H1 (cell line): ENCODE data around the gene CALM3. TPM values are rescaled to one million over a fixed set of nuclear protein-coding genes. Genes with fewer than 3 reads are reported as not detected.

Experiments
- CTCF ChIA-PET: fragments of 300-600 bp; sonication (Branson Sonifier 250); formaldehyde crosslinking; loops from one replicate; lab custom pipeline; 2021; ENCODE audit not compliant: partially characterized antibody; lab: Charles Lee
- POLR2A ChIA-PET: fragments of 300-600 bp; sonication (Branson Sonifier 250); formaldehyde crosslinking; loops from one replicate; lab custom pipeline; 2021; ENCODE audit warnings: inconsistent platforms; ENCODE audit not compliant: partially characterized antibody; lab: Charles Lee
- DNase-seq, 2 experiments: peaks; one replicate each; pipeline versions ENCODE4 v3.0.0 to v3.0.0-alpha.2; 2010 to 2022; ENCODE audit warnings: low spot score in 2 of 2, low read depth in 1 of 2, mixed read lengths in 1 of 2
- FAIRE-seq: peaks from 2 replicates; lab custom pipeline; 2011; peaks lifted over from hg19 to GRCh38; lab: Jason Lieb, UNC
- H2AFZ ChIP-seq: 2 replicates; pipeline ENCODE4 v1.8.1; 2012; ENCODE audit warnings: low read length, inconsistent platforms
- H2AK5ac ChIP-seq: 2 replicates; pipeline ENCODE4 v1.6.1; 2013; ENCODE audit warnings: low read depth, low read length
- H2BK120ac ChIP-seq: replicated peaks from 2 replicates; pipeline ENCODE3; 2013; ENCODE audit warnings: low read depth, low read length, inconsistent platforms
- H2BK12ac ChIP-seq: 2 replicates; pipeline ENCODE4 v1.6.1; 2013; ENCODE audit warnings: low read depth, low read length
- H2BK15ac ChIP-seq: 2 replicates; pipeline ENCODE4 v1.6.1; 2013; ENCODE audit warnings: low read length
- H2BK20ac ChIP-seq: 2 replicates; pipeline ENCODE4 v1.6.1; 2013; ENCODE audit warnings: low read length
- H2BK5ac ChIP-seq: 2 replicates; pipeline ENCODE4 v1.6.1; 2013; ENCODE audit warnings: low read depth, low read length
- H3K14ac ChIP-seq: 2 replicates; pipeline ENCODE4 v1.6.1; 2013; ENCODE audit warnings: inconsistent platforms; ENCODE audit not compliant: insufficient read length
- H3K18ac ChIP-seq: 2 replicates; pipeline ENCODE4 v1.6.1; 2013; ENCODE audit warnings: low read length; ENCODE audit errors: extremely low read depth
- H3K23ac ChIP-seq: 2 replicates; pipeline ENCODE4 v1.6.1; 2013; ENCODE audit warnings: inconsistent platforms; ENCODE audit not compliant: insufficient read length
- H3K23me2 ChIP-seq: 2 replicates; pipeline ENCODE4 v1.6.1; 2013; ENCODE audit warnings: low read depth, low read length
- H3K27ac ChIP-seq: 2 replicates; pipeline ENCODE4 v1.6.1; 2011; ENCODE audit warnings: low read depth, low read length, inconsistent platforms
- H3K27me3 ChIP-seq, 4 experiments: replicated peaks in 1 of 4; 1 replicate in 1 of 4; 2 replicates in 3 of 4; pipeline versions ENCODE4 v1.6.1 to v1.8.1; 2011 to 2013; ENCODE audit warnings: low read length in 3 of 4, mild to moderate bottlenecking in 3 of 4, inconsistent platforms in 2 of 4, mixed read lengths in 2 of 4, moderate library complexity in 1 of 4; ENCODE audit not compliant: control insufficient read depth in 3 of 4, insufficient read depth in 3 of 4; ENCODE audit errors: extremely low read depth in 1 of 4
- H3K36me3 ChIP-seq, 4 experiments: 2 replicates each; pipeline versions ENCODE4 v1.6.1 to v1.8.1; 2011 to 2013; ENCODE audit warnings: mild to moderate bottlenecking in 4 of 4, low read length in 3 of 4, moderate library complexity in 2 of 4, control low read depth in 1 of 4, inconsistent platforms in 1 of 4; ENCODE audit not compliant: insufficient read depth in 4 of 4, control insufficient read depth in 2 of 4
- H3K4ac ChIP-seq: replicated peaks from 2 replicates; pipeline ENCODE3; 2013; ENCODE audit warnings: low read length, low read depth, mixed read lengths, inconsistent platforms; ENCODE audit not compliant: insufficient read length
- H3K4me1 ChIP-seq, 4 experiments: replicated peaks in 1 of 4; 1 replicate in 1 of 4; 2 replicates in 3 of 4; pipeline versions ENCODE4 v1.6.1 to v1.8.1; 2011 to 2013; ENCODE audit warnings: low read length in 3 of 4, inconsistent platforms in 2 of 4, mixed read lengths in 1 of 4; ENCODE audit not compliant: insufficient read depth in 4 of 4, control insufficient read depth in 3 of 4
- H3K4me2 ChIP-seq, 2 experiments: 2 replicates each; pipeline versions ENCODE4 v1.6.1 to v1.8.1; 2011 to 2013; ENCODE audit warnings: low read depth in 2 of 2, low read length in 2 of 2, control low read depth in 1 of 2, inconsistent platforms in 1 of 2, mild to moderate bottlenecking in 1 of 2; ENCODE audit not compliant: insufficient read depth in 1 of 2
- H3K4me3 ChIP-seq, 4 experiments: fragments of 200-600, 300-600 bp in 1 of 4; sonication (generic), shearing (Covaris generic), sonication (Bioruptor Twin) in 1 of 4; 2 replicates each; pipeline versions ENCODE4 v1.5.1 to v1.8.1; 2011 to 2016; ENCODE audit warnings: low read length in 4 of 4, low read depth in 3 of 4, control low read depth in 2 of 4, inconsistent platforms in 2 of 4, mild to moderate bottlenecking in 2 of 4, mixed read lengths in 1 of 4, moderate library complexity in 1 of 4; ENCODE audit not compliant: insufficient read depth in 2 of 4; ENCODE audit errors: extremely low read depth in 1 of 4
- H3K56ac ChIP-seq: replicated peaks from 2 replicates; pipeline ENCODE3; 2013; ENCODE audit warnings: low read depth, mild to moderate bottlenecking, mixed read lengths, low read length, inconsistent platforms; ENCODE audit not compliant: insufficient read length
- H3K79me1 ChIP-seq: 2 replicates; pipeline ENCODE4 v1.6.1; 2013; ENCODE audit warnings: low read depth, low read length, control low read depth
- H3K79me2 ChIP-seq, 2 experiments: 2 replicates each; pipeline versions ENCODE4 v1.6.1 to v1.8.1; 2012 to 2013; ENCODE audit warnings: low read length in 2 of 2, mild to moderate bottlenecking in 2 of 2, inconsistent platforms in 1 of 2; ENCODE audit not compliant: insufficient read depth in 2 of 2, control insufficient read depth in 1 of 2
- H3K9ac ChIP-seq, 4 experiments: replicated peaks in 1 of 4; 1 replicate in 1 of 4; 2 replicates in 3 of 4; pipeline versions ENCODE4 v1.6.1 to v1.8.1; 2011 to 2013; ENCODE audit warnings: low read depth in 3 of 4, low read length in 3 of 4, control low read depth in 2 of 4, mild to moderate bottlenecking in 2 of 4, moderate library complexity in 2 of 4, inconsistent platforms in 1 of 4; ENCODE audit errors: extremely low read depth in 1 of 4
- H3K9me3 ChIP-seq, 2 experiments: 2 replicates each; pipeline versions ENCODE4 v1.6.1 to v1.8.1; 2012 to 2013; ENCODE audit warnings: mild to moderate bottlenecking in 2 of 2, moderate library complexity in 2 of 2, control low read depth in 1 of 2, inconsistent platforms in 1 of 2, low read depth in 1 of 2, low read length in 1 of 2, mixed read lengths in 1 of 2; ENCODE audit not compliant: insufficient read depth in 2 of 2
- H4K20me1 ChIP-seq, 2 experiments: replicated peaks in 1 of 2; 2 replicates each; pipeline versions ENCODE3 to v1.8.1; 2011 to 2013; ENCODE audit warnings: inconsistent platforms in 2 of 2, low read length in 2 of 2, mild to moderate bottlenecking in 1 of 2; ENCODE audit not compliant: insufficient read depth in 2 of 2, control insufficient read depth in 1 of 2
- H4K5ac ChIP-seq: 2 replicates; pipeline ENCODE4 v1.6.1; 2013; ENCODE audit warnings: low read length, low read depth, mixed read lengths, inconsistent platforms; ENCODE audit not compliant: insufficient read length
- H4K8ac ChIP-seq: 2 replicates; pipeline ENCODE4 v1.8.0; 2013; ENCODE audit warnings: mild to moderate bottlenecking, moderate library complexity, low read length, inconsistent platforms; ENCODE audit not compliant: insufficient read depth; ENCODE audit errors: extremely low read depth
- H4K91ac ChIP-seq: replicated peaks from 2 replicates; pipeline ENCODE3; 2013; ENCODE audit warnings: low read length, mixed read lengths, inconsistent platforms; ENCODE audit not compliant: insufficient read length
- WGBS, 2 experiments: shearing (Covaris generic) in 1 of 2; methylation state at CpG; one replicate each; pipeline versions ENCODE4 v1.1.6 to v1.1.7; 2013 to 2015; ENCODE audit warnings: low lambda C conversion rate in 2 of 2, mixed read lengths in 2 of 2, inconsistent platforms in 1 of 2, low coverage in 1 of 2, missing lambda C conversion rate in 1 of 2; ENCODE audit not compliant: insufficient replicate concordance in 2 of 2, insufficient coverage in 1 of 2, insufficient read length in 1 of 2; ENCODE audit errors: extremely low coverage in 1 of 2, missing lambda C conversion rate in 1 of 2; 5-methylcytosine and 5-hydroxymethylcytosine counted together
- polyA plus RNA-seq, 7 experiments: library from polyadenylated mRNA; depleted of rRNA in 3 of 7; stranded (reverse) in 5 of 7; unstranded in 2 of 7; fragments of >200 nt in 5 of 7; fragments of 200-250 nt in 2 of 7; gene quantifications; 1 replicate in 5 of 7; 2 replicates in 1 of 7; 4 replicates in 1 of 7; pipeline versions ENCODE4 v1.2.1 to v1.2.3, GENCODE V29; 2011 to 2013; ENCODE audit warnings: missing spikeins in 2 of 7, mixed read lengths in 2 of 7
- total RNA-seq: library from RNA; stranded (reverse); fragmentation: NEBNext Ultra II Directional; extraction: Animal tissue kit (Norgen Biotek cat#: 25700); gene quantifications from 2 replicates; pipeline ENCODE4 v1.2.1, GENCODE V29; 2021

CALM3 gene
- total and polyA plus RNA-seq, 2 of the 8 experiments (the other 6 are each of a cell fraction or from before 2014, with no cell fraction given) = 315 to 326 TPM

- Histone ChIP-seq H3K9me3 (no peaks in the 10 kb centered on the region), H3K4me1 (peaks cover 0 to 19% (median 9%) of the 10 kb centered on the region in 4 experiments; a peak in 5 of 7 replicates), H3K27ac (no peak overlapping the region), H2BK120ac (no peak overlapping the region), H3K14ac (no peak overlapping the region), H3K79me1 (peaks cover 16% of the 10 kb centered on the region), H4K20me1 (peaks cover 20 to 39% of the 10 kb centered on the region in 2 experiments), H3K79me2 (peaks cover 15 to 31% of the 10 kb centered on the region in 2 experiments), H3K4me2 (no peak overlapping the region), H3K4ac (no peak overlapping the region), H4K91ac (no peak overlapping the region), H2BK5ac (no peak overlapping the region), H4K5ac (no peak overlapping the region), H3K4me3 (no peak overlapping the region), H2AK5ac (no peak overlapping the region), H4K8ac (no peak overlapping the region), H3K23ac (no peak overlapping the region), H2BK20ac (no peak overlapping the region), H3K36me3 (peaks cover 16 to 44% (median 40%) of the 10 kb centered on the region in 4 experiments; a peak in 7 of 8 replicates), H3K18ac (no peak overlapping the region), H3K27me3 (no peaks in the 10 kb centered on the region), H3K9ac (no peak overlapping the region), H3K56ac (no peak overlapping the region), H3K23me2 (peaks cover 7% of the 10 kb centered on the region; the same call in 1 of the 2 replicates), H2BK12ac (no peak overlapping the region), H2BK15ac (no peak overlapping the region), H2AFZ (no peak overlapping the region)
- ChIA-PET POLR2A (interaction anchor here (1.0 to 2.2 kb wide), 4 partner anchors 15 to 135 kb away, joined by 3 to 7 read pairs (median 4); no protein-coding TSS in a partner anchor), CTCF (interaction anchor here (0.6 to 3.4 kb wide), 11 partner anchors 7 to 678 kb away, joined by 3 to 21 read pairs (median 4); no protein-coding TSS in a partner anchor)
- DNase-seq (no peak), FAIRE-seq (no peak)
- 88% methylated on average over 12 of the region's 12 CpGs; no CpG with 5 or more reads in 1 of the 2 experiments for WGBS, 2 experiments
Measured at GRCh38 chr19:46606681-46607447, 5.7 kb downstream of the CALM3 start.
